Ammon's horn (tissue), 1 donor: Measurements from ENCODE around the gene VAV3.
A peak's percentile ranks its signal among the peaks of the same experiment; 100 is the strongest.

ENCODE experiments used
- DNase-seq: peaks from one replicate; pipeline ENCODE4 v3.0.0-alpha.2; 2016; ENCODE audit warnings: low spot score

The VAV3 gene

DNA sequence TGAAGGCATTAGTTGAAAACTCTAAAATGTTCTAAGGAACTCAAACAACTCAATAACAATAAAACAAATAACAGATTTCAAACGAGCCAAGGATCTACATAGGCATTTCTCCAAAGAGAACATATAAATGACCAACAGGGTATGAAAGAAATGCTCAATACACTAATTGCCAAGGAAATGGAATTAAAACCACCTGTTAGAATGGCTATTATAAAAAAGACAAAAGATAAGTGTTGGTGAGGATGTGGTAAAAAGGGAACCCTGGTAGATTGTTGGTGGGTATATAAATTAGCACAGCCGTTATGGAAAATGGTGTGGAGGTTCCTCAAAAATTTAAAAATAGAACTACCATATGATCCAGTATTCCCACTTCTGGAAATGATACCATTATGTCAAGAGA is 9.1 kb upstream of the VAV3 start:
- no peak for DNase-seq

DNA sequence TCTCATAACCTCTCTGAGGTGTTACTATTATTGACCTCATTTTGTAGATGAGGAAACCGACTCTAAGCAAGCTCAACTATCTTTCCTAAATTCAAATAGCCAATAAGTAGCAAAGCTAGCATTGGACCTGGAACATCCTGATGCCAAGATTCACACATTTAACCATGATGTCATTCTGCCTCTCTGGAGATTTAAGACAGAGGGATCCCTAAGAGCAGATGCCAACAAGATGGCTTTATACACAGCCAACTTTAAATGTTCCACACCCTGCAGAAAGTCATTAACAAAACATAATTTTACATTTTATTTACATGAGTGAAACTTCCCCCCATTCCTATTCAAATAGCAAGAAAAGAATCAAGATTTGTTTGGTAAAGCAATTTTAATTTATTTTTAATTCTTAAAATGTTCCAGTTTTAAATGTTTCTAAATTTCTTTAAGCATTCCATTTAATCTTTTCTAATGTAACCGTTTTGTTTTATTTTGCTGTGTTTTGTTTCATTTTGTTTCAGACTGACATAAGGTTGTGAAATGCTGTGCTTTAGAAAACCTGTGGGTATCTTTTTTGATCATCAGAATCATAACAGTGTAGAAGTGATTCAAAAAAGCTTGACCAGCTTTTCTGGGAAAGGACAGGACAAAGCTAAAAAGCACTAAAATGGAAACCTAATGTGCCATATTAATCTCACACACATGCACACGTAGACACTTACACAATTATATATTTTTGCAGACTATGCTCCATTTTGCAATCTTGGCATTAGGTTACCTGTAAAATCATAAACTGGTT is 7.6 kb upstream of the VAV3 start:
- DNase-seq = no peak

DNA sequence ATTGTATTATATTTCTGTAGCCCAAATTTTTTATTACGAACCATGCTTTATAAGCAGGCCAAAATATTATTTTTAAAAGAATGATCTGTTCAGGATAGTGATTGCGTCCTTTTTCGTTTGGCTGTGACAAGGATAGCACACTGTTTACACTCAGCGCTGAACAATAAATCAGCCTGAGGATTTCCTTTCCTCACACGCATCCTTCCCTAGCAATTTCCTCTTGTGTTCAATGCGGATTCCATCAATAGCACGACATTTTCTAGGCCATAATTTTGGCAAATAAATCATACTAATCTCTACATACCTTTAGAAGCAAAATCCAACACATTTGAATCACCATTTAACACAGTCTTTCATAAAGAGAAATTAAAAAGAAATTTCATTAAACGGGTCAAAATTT is 1.6 kb upstream of the VAV3 start:
- DNase-seq = no peak

DNA sequence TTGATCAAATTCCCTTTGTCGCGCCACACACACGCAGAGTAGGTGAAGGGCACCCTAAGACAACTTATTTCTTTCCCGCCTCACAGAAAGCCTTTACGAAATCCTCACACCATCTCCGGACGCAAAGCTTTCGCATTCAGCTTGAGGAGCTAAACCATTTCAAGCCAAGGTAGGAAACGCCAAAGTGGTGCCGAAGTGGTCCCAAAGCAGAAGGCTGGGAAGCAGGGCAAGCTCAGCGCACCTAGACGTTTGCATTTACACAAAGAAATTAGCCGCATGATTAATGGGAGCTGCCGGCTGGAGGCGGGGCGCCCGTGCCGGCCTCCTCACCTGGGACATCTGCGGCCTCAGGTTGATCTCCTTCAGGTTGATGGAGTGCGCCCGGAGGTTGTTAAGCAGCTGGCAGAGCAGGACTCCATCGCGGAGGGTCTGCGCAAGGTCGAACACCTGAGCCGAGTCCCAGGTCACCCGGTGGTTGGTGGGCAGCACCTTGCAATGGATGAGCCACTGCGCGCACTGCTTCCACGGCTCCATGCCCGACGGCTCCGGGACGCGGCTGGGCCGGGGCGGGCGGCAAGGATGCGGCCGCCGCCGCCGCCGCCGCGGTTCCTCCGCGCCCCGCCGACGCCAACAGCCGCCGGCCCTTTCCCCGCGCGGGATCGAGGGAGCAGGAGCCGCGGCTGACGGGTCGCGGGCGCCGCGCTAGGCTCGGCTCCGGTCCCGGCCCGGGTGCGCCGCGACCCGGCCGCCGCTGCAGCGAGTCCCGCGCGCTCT is 457 bp downstream of the VAV3 start:
- no peak for DNase-seq

DNA sequence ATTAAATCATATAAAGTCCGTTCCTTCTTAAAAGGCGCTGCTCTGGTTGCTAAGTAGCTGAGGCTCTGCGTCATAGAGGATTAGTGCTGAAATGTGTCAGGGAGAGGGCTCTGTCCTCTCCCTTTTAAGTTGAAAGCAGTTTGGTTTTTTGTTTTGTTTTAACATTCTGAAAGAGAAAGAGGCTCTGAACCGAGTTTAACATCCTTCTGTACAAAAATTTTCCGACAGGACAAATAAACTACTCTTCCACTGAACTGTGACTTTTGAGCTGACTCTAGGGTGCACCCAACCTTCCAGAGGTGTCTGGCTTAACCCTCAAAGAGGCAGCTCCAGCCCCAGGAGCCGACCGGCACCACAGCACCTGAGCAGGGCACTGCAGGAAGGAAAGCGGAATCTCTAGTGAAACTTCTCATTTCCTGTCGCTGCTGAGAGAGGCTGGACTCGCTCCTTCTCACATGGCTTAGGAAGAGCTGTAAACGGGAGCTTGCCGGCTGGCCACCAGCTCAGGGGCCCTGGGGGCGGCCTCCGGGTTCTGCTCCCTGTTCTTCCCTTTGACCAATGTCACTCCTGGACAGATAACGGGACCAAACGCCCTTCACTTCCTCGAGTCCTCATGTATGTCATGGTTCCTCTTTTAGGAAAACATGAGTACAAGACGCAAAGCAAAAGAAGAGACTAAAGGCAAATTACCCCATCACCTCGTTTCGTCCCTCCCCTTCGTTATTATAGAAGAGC is 1.2 kb downstream of the VAV3 start:
- DNase-seq = peak; percentile 13

DNA sequence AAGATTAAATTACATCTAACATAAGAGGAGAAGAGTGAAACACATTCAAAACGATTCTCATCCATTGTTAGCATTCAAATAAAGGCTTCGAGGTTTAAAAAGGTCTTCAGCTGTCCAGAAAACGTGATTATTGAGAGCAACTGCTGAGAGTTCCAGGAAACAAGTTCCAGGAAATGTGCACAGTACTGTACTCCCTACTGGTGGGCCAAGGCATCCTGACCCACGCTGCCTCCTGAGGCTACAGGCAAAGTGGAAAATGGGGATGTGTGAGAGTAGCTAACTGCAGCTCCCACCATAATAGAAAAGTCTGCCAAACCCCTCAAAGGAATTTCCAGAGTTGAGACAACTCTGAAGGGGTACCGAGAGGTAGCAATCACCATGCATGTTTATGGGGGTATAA is 2.0 kb downstream of the VAV3 start:
- no peak for DNase-seq

DNA sequence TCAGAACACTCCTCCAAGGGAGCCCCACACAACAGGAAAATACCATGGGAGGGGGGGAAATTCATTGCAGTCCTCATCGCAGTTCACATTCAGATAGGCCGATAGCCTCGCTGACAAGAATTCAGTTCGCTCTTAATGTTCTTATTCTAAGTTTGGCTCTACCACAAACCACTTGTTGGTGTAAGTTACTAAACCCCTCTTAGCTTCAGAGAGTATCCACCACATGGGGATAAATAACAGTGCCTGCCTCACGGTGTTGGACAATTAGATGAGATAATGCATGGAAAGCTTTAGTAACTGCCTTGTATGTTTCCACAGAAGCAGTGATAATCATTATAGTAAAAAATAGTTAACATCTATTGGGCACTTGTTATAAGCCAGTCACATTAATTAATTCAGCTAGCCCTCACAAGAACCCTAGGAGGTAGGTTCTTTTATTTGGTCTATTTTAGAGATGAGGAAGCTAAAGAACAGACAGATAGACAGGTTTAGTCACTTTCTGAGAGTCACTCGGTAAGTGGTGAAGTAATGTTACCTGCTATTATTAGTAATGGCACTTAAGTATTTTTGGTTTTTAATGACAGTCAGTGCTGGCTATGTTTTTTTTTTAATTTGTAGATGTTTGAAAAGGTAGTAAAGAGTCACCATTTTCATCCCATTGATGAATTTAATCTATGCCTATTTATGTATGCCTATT is 10.1 kb downstream of the VAV3 start:
- no peak for DNase-seq

DNA sequence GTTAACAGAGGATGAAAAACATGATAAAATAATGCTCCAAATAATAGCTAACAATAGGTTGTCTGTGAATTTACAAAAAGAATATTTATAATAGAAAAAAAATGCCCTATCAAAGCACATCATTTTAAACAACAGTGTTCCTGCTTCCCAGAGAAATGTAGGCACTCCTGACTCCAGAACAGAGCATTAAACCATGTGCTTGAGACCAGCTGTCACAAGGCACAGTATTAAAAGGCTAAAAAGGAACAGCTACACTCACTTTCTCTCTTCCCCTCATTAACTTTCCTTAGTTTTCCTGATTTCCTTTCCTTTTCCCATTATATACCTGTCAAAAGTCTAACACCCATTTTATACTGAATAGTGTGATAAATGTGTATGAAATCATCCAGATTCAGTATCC is 10.9 kb downstream of the VAV3 start:
- no peak for DNase-seq

DNA sequence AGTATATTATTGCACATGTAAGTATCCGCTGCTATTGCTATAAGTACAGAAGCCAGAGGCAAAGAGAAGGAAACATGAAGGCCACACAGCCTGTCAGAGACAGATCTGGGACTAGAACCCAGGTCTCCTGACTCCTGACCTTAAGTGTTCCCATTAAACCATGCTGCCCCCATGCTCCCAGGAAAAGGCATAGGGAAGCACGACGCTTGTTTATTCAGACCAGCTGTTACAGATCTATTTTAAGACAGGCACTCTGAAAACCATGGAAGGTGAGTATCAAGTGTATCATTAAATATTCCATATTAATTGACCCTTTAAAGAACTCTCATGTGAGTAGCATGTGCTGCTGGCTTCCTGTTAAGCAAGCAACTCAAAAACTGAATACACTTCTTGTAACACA is 11.4 kb downstream of the VAV3 start:
- DNase-seq = no peak

DNA sequence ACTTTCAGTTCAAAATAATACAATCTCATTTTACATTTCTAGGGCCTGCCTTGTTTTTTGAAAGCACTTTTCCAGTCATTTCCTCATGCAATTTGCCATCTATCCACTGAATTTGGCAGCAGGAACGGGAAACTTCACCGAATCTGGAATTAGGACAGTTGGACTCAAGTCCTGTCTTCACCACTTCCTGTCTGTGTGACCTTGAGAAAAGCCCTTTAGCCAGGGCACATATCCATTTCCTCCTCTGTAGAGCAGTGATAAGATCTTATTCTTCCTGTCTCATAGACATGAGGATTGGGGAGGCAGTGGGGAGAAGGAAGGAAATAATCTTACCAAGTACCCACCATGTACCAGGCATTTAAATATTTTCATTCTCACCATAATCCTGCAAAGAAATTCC is 12.0 kb downstream of the VAV3 start:
- no peak for DNase-seq

DNA sequence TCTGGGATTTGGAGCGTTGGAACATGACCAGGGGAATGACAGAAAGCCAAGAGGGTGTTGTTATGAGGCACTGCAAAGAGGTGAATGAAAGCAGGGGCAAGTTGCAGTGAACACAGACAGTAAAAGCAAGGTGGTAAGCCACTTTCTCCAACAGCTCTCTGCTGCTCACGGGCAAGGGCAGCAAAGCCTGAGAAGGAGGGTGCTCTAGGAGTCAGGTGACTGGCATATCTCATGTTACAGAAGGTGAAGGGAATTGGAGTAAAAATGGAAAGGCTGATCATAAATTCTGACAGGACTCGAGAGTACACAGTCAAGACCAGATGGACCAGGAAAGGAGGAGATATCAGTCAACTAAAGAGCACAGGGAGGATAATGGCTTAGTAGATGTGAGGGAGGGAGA is 14.5 kb downstream of the VAV3 start:
- no peak for DNase-seq

DNA sequence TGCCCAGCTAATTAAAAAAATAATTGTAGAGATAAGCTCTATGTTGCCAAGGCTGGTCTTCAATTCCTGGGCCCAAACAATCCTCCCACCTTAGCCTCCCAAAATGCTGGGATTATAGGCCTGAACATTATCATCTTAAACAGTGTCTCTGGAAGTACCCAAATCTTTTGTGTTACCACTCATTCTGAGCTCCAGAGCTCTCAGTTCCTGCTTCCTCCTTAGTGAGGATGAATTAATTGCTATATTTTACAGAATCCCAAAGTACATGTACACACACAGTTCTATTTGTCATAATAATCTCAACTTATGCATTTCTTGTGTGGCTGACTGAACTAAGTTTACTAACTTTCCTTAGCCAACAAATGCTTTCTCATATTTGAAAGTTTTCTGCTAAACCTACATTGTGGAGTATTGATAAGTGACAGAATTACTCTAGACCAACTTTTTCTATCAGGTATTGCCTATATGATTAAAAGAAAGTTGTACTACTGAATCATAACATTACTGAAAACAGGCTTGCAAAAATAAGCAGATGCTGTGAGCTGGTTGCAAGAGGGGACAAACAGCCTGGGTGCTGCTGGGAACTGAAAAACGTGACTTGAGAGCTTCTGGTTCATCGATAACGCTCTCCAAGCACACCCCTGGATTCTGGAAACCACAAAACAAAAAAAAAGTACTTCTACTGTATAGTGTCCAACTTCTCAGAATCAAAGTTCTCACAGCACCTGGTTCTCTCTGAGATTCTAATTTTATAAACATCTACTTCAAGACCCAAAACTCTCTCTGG is 15.3 kb downstream of the VAV3 start:
- no peak for DNase-seq

DNA sequence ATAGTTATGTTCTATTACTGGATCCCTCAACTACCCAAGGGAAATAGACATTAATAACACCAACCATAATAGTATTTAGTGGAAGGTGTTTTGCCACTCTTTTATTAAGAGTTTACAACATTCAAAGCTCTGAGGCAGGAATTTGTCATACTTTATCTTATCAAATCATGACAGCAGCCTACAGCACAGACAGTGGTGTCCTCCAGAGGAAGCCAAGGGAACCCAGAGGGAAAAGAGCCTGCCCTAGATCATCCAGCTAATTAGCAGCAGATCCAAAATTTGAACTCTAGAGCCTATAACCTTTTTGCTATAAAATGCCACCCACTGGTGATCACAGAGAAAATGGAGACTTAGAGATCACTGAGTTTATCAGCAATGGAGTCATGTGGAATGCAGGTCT is 18.2 kb downstream of the VAV3 start:
- no peak for DNase-seq

DNA sequence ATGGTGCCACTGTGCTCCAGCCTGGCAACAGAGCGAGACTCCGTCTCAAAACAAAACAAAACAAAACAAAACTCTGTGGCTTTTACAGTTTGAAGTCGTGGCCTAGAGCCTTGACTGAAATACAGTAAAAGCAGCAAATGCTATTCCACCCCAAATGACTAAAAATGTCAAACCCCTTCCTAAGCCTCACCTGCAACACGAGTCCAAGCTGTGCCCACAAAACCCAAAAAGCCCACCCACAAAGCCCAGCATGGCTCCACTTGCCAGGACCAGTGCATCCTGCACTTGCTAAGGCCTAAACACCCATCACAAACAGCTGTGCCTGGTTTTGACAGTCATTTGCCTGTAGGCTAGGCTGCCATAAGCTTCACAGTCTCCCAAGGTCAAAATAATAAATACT is 21.3 kb downstream of the VAV3 start:
- DNase-seq = no peak

DNA sequence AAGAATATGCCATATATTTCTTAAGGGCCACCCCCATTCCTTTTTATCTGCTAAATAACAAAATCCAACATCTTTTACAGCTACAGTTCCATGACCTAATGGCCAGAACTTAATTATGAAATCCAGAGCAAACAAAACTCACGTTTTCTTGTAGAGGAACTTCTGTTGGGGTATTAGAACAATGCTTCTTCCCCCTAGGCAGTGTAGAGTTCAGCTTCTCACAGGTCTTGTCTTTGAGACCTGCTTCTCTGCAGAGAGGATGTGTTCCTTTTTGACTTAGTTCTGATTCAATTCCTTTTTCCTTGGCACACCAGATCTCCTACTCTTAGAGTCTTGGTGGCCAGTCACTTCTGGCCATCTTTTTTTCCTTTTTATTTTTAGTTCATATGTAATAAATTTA is 22.2 kb downstream of the VAV3 start:
- DNase-seq = no peak

DNA sequence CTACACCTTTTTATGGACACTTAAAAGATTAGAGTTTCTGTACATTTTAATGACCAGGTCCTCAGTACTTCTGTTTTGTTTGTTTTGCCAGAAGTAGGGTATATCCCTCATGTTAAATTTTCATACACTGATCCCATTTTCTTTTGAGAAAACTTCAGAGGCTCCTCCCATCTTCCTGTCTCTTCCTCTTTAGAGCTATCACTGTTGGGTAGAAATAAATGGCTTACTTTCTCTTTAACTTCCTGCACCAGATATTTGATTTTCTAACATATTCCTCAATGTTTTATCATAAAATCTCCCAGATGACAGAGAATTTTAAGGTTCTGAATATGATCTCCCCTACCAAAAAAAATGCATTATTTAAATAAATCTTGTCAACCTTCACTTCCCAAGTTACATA is 23.4 kb downstream of the VAV3 start:
- DNase-seq = no peak

DNA sequence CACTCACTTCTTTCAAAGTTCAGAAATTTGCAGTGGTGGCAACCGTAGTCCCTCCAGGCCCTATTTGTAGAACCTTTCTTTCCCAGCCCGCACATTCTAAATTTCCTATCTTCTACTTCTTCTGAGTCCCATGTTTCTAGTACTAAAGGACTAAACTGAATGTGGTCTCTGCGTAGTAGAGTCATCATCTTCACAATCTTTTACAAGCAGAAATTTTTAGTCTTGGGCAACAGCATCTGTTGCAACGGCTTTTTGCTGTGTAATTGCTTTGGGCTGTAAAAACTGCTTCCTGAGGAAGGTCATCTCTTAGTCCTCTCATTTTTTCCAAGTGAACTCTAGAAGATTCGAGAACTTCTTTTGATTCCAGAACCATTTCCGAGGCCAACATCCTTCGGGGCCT is 23.9 kb downstream of the VAV3 start:
- DNase-seq = no peak

DNA sequence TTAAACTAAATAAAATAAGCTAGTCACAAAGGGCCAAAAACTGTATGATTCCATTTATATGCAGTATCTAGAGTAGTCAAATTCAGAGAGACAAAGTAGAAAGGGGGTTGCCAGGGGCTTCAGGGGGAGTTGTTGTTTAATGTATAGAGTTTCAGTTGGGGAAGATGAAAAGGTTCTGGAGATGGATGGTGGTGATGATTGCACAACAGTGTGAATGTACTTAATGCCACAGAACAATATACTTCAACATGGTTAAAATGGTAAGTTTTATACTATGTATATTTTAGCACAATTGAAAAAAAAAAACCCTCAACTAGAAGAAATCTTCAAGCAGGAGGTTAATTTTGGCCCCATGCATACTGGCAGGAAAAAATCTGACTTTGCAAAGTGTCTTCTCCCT is 24.3 kb downstream of the VAV3 start:
- DNase-seq = no peak

DNA sequence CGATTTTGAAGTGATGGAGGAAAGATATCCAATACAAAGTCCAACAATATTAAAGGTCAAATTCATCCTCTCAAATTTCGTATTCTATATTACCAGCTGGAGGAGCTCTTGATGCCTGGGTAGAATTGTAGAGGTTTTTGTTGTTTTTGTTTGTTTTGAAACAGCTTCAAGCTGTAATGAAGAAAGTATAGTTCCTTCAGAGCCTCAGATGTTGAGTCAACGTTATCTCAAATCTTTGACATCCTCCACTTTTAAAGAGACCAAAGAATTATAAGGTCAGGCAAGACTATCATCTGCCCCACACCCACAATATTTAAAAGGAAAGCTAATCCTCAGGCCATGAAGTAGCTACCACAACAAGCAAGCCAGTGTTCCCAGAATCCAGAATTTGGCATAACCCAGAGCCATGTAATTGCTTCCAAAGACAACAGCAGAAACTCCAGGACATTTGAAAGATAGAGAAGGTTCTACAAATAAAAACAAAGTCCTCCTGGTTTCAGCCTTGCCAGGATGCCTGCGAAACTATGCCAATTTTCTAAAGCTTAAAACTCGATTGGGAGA is 24.9 kb downstream of the VAV3 start:
- DNase-seq = no peak

DNA sequence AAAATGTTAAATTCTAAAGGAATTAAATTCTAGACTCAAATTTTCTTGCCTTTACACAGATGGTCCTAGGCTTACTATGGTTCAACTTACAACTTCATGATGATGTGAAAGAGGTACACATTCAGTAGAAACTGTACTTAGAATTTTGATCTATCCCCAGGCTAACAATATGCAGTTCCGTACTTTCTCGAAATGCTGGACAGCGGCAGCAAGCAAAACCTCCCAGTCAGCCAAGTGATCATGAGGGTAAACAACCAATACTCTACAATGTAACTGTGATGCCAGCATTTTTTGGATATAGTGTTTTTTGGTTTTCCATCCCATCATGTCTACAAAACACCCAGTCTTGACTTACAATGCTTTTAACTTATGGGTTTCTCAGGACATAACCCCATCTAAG is 25.7 kb downstream of the VAV3 start:
- no peak for DNase-seq
